Brain microvascular endothelial cell (primary cell): Measurements from ENCODE around the gene SIM1.

Experiments used
- DNase-seq: peaks from one replicate; pipeline ENCODE4 v3.0.0-alpha.2; 2020
- H3K27ac ChIP-seq: fragments of 250-450 bp; sonication (Bioruptor Pico); 2 replicates; pipeline ENCODE4 v1.5.1; 2020; ENCODE audit warnings: mild to moderate bottlenecking, moderate library complexity
- H3K27me3 ChIP-seq: fragments of 250-450 bp; sonication (Bioruptor Pico); replicated peaks from 2 replicates; pipeline ENCODE4 v1.5.1; 2020; ENCODE audit warnings: mild to moderate bottlenecking
- H3K36me3 ChIP-seq: fragments of 250-450 bp; sonication (Bioruptor Pico); replicated peaks from 2 replicates; pipeline ENCODE4 v1.5.1; 2020; ENCODE audit warnings: mild to moderate bottlenecking
- H3K4me3 ChIP-seq: 2 replicates; pipeline ENCODE4 v1.5.1; 2011; ENCODE audit warnings: low read depth, mild to moderate bottlenecking, control low read depth, low read length, moderate library complexity
- CTCF ChIP-seq: IDR thresholded peaks from 2 replicates; pipeline ENCODE4 v1.5.1; 2011; ENCODE audit warnings: low read depth, mild to moderate bottlenecking, moderate library complexity, low read length, control low read depth, inconsistent platforms; ENCODE audit errors: missing control alignments
- in situ Hi-C: cut with HindIII; loops from 2 replicates; pipeline ENCODE4 v1.10.0; 2017; ENCODE audit warnings: low sequenced_read_pairs, low pct_ligation_motif_present

Gene SIM1

GRCh38 chr6:100440935-100441334 is 23.8 kb downstream of the SIM1 start:
- in situ Hi-C loops, result no loop called here
- DNase-seq, result no peak
- Histone ChIP-seq H3K27ac (no peak overlapping the region), H3K4me3 (no peak overlapping the region), H3K27me3 (peaks cover 17% of the 10 kb centered on the region), H3K36me3 (no peaks in the 10 kb centered on the region)
- no peak for TF ChIP-seq CTCF

GRCh38 chr6:100435299-100435698 is 29.4 kb downstream of the SIM1 start:
- Histone ChIP-seq H3K27ac (no peak overlapping the region), H3K27me3 (no peaks in the 10 kb centered on the region), H3K4me3 (no peak overlapping the region), H3K36me3 (no peaks in the 10 kb centered on the region)
- in situ Hi-C loops, result no loop called here
- DNase-seq, result no peak
- no peak for TF ChIP-seq CTCF

- Histone ChIP-seq H3K36me3 (no peaks in the 10 kb centered on the region), H3K4me3 (no peak overlapping the region), H3K27me3 (no peaks in the 10 kb centered on the region), H3K27ac (no peak overlapping the region)
- in situ Hi-C loops, result no loop called here
- no peak for DNase-seq
- TF ChIP-seq CTCF, result no peak
Measured at GRCh38 chr6:100433726-100434435, 30.8 kb downstream of the SIM1 start.

- in situ Hi-C loops, result no loop called here
- Histone ChIP-seq H3K27ac (no peak overlapping the region), H3K4me3 (no peak overlapping the region), H3K27me3 (no peaks in the 10 kb centered on the region), H3K36me3 (no peaks in the 10 kb centered on the region)
- no peak for TF ChIP-seq CTCF
- DNase-seq, result no peak
Measured at GRCh38 chr6:100432136-100432535, 32.6 kb downstream of the SIM1 start.

- H3K27me3 ChIP-seq, result no peaks in the 10 kb centered on the region
- H3K36me3 ChIP-seq, result no peaks in the 10 kb centered on the region
- in situ Hi-C loops, result no loop called here
- no peak overlapping the region for H3K27ac ChIP-seq
- no peak for TF ChIP-seq CTCF
- no peak overlapping the region for H3K4me3 ChIP-seq
- no peak for DNase-seq
Measured at GRCh38 chr6:100430962-100431361, 33.8 kb downstream of the SIM1 start.

GRCh38 chr6:100427452-100427851 is 37.3 kb downstream of the SIM1 start:
- no peak for TF ChIP-seq CTCF
- Histone ChIP-seq H3K27me3 (no peaks in the 10 kb centered on the region), H3K4me3 (no peak overlapping the region), H3K36me3 (no peaks in the 10 kb centered on the region), H3K27ac (no peak overlapping the region)
- no peak for DNase-seq
- in situ Hi-C loops, result no loop called here
